Mononuclear cell (primary cell): ENCODE measurements around the gene EVA1A. TPM values are rescaled to one million over a fixed set of nuclear protein-coding genes. Genes with fewer than 3 reads are reported as not detected.

Source experiments
- H3K27me3 ChIP-seq: 2 replicates; pipeline ENCODE4 v1.6.0; 2011; ENCODE audit warnings: low read length, control low read depth; ENCODE audit not compliant: insufficient read depth
- H3K4me1 ChIP-seq: 2 replicates; pipeline ENCODE4 v1.5.1; 2011; ENCODE audit warnings: mild to moderate bottlenecking, low read length, control low read depth; ENCODE audit not compliant: insufficient read depth
- H3K4me3 ChIP-seq: 2 replicates; pipeline ENCODE4 v1.5.1; 2011; ENCODE audit warnings: mild to moderate bottlenecking, low read length, moderate library complexity
- H3K9me3 ChIP-seq: 2 replicates; pipeline ENCODE4 v1.5.1; 2011; ENCODE audit warnings: low read depth, mild to moderate bottlenecking, control low read depth, low read length
- total RNA-seq: library from RNA; depleted of rRNA; stranded (reverse); fragments of >200 nt; gene quantifications from one replicate; pipeline ENCODE4 v1.2.3, GENCODE V29; 2012

The EVA1A gene
- total RNA-seq, 1 donor: 0.84 TPM

- no peak overlapping the region for H3K4me3 ChIP-seq
- H3K9me3 ChIP-seq: no peaks in the 10 kb centered on the region
- no peaks in the 10 kb centered on the region for H3K4me1 ChIP-seq
- H3K27me3 ChIP-seq: no peaks in the 10 kb centered on the region
Observed at GRCh38 chr2:75597949-75598348, 37.2 kb upstream of the EVA1A start.

DNA sequence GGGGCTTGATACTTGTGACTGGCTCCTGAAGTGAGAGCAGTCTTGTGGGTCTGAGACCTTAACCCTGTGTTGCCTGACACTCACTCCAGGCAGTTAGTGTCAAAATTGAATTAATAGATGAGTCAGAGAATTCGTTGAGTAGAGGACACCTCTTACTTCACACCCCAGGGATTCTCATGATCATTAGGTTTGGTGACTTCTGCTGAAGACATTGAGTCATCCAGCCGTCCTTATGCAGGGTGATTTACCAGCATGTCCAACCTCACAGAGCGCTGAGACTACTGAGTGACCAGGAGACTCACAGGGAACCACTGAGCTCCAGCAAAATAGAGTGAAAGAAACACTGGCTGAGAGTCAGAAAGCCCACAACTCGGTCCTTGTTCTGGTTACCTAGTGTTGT is 36.0 kb upstream of the EVA1A start:
- Histone ChIP-seq H3K4me1 (no peaks in the 10 kb centered on the region), H3K27me3 (no peaks in the 10 kb centered on the region), H3K9me3 (no peaks in the 10 kb centered on the region), H3K4me3 (no peak overlapping the region)

DNA sequence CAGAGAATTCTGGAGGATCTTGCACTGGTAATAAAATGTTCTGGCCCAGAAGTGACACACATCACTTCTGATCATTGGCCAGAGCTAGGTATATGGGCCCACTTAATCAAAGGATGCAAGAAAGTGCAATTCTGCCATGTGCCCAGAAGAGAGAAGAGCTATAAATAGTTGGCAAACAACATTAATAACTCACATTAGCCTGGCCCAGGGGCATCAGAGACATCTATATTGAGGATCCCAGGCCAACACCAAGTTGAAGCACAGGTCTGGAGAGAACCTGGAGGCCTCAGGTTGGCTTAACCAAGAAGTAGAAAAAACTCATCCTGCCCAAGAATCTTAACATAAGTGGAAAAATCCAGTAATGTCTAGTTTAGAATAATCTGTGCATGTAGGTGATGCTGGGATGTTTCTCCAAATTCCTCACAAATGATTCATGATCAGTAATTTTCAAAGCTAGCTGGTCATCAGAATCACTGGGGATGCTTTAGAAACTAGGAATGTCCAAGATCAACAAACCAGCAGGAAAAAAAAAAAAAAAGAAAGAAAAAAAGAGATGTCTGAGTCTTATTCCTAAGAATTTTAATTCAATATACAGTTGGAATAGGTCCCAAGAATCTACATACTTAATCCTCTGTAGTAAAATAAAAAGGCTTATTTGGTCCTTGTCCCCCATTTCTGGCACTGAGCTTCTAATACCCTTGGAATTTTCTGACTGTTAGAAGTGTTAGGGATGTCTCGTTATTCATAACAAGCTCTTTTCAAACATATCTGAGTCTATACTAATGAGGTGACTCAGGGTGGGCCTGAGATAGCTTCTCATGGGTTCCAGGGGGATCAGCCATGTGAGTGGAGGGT is 35.0 kb upstream of the EVA1A start:
- Histone ChIP-seq H3K27me3 (no peaks in the 10 kb centered on the region), H3K4me1 (no peaks in the 10 kb centered on the region), H3K4me3 (no peak overlapping the region), H3K9me3 (no peaks in the 10 kb centered on the region)

DNA sequence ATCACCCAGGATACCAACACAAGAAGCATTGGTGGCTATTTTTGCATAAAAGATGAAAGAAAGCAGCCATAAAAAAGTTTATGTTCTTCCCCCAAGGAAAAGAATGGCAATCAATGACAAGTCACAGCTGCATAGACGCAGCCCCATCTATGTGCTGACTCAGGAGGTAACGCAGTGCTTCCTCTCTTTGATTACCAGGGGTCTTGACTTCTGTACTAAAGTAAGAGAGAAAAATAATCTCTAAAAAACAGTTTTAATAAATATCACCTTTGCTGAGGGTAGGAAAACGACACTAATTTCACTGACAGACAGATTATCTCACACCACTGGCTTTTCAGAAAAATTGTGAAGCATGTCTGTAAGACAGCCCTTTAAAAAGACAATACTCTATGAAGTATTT is 33.9 kb upstream of the EVA1A start:
- Histone ChIP-seq H3K9me3 (no peaks in the 10 kb centered on the region), H3K4me3 (no peak overlapping the region), H3K4me1 (no peaks in the 10 kb centered on the region), H3K27me3 (no peaks in the 10 kb centered on the region)

DNA sequence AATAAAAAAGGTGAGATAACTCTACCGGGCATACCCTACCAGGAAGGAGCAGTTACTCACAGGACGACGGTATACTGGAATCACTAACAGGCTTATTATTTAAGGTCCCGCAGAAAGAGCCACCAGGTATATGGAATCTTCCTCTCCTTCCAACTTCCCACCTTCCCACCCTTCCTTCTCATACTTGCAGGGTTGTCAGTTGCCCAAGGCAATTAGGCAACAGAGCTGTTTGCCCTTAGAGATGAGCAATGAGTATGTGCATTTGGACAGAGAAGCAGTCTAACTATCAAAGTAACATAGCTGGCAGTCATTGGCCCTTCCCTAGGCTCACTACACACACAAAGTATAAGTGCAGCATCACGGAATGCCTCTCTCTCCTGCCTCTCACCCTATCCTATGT is 32.1 kb upstream of the EVA1A start:
- H3K9me3 ChIP-seq: no peaks in the 10 kb centered on the region
- H3K27me3 ChIP-seq: no peaks in the 10 kb centered on the region
- H3K4me1 ChIP-seq: no peaks in the 10 kb centered on the region
- H3K4me3 ChIP-seq: no peak overlapping the region

- Histone ChIP-seq H3K4me1 (no peaks in the 10 kb centered on the region), H3K9me3 (no peaks in the 10 kb centered on the region), H3K4me3 (no peak overlapping the region), H3K27me3 (no peaks in the 10 kb centered on the region)
Observed at GRCh38 chr2:75592030-75592429, 31.3 kb upstream of the EVA1A start.

- Histone ChIP-seq H3K27me3 (no peaks in the 10 kb centered on the region), H3K4me3 (no peak overlapping the region), H3K9me3 (no peaks in the 10 kb centered on the region), H3K4me1 (no peaks in the 10 kb centered on the region)
Observed at GRCh38 chr2:75589391-75590105, 28.8 kb upstream of the EVA1A start.

DNA sequence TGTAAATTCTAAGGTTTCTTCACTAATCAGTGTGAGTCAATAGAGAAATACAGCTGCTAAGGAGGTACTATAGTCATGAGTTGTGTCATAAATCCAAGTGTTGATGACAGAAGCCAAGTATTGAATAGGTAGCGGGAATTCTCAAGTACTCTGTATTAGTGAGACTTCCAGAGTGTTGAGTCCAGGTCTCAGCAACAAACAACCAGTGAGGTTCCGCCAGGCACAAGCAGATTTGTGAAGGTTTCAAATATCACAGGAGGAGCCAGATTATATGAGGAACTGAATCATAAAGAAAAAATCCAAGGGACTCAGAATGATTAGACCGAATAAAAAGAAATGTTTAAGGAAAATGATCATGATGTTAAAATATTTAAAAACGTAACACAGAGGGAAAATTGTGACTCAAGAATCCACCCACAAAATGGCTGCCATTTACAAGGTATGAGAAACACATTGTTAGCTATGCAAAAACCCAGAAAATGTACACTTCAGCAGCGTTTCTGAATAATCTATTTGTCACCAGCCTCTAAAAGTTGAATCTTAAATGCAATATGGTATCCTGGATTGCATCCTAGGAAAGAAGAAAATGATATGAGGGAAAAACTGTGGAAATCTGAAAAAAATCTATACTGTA is 27.3 kb upstream of the EVA1A start:
- no peaks in the 10 kb centered on the region for H3K9me3 ChIP-seq
- no peaks in the 10 kb centered on the region for H3K4me1 ChIP-seq
- no peaks in the 10 kb centered on the region for H3K27me3 ChIP-seq
- no peak overlapping the region for H3K4me3 ChIP-seq

DNA sequence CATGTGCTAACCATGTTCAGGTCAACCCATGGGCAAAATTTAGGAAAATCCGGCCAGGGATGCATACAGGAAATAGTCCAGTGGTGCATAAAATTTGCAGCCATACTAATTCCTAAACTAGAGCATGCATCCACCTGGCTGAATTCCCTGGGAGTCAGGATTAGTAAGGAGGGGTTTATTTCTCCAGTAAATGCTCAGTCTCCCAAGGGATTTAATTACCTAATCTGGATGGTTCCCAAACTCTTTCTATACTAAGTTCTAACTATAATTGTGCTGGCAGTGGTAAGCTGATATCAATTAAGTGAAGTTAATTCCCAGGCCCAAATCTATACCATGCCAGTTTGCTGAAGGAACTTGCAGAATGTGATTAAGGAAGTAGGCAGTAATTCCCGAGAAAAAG is 26.2 kb upstream of the EVA1A start:
- no peak overlapping the region for H3K4me3 ChIP-seq
- no peaks in the 10 kb centered on the region for H3K27me3 ChIP-seq
- H3K9me3 ChIP-seq: no peaks in the 10 kb centered on the region
- H3K4me1 ChIP-seq: no peaks in the 10 kb centered on the region

GRCh38 chr2:75582840-75583239 is 22.1 kb upstream of the EVA1A start:
- Histone ChIP-seq H3K27me3 (no peaks in the 10 kb centered on the region), H3K4me3 (no peak overlapping the region), H3K9me3 (no peaks in the 10 kb centered on the region), H3K4me1 (no peaks in the 10 kb centered on the region)

DNA sequence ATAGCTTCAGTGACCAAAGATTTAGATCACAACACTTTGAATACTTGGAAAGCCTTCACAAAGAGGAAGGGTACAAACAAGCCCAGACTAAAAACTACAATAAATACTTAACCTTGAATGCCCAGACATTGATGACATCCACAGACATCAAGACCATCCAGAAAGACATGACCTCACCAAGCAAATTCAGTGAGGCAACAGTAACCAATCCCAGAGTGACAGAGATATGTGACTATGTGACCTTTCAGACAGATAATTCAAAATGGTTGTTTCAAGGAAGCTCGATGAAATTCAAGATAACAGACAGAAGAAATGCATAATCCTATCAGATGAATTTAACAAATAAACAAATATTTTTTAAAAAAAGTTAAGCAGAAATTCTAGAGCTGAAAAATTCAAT is 19.9 kb upstream of the EVA1A start:
- Histone ChIP-seq H3K4me1 (no peaks in the 10 kb centered on the region), H3K9me3 (no peaks in the 10 kb centered on the region), H3K4me3 (no peak overlapping the region), H3K27me3 (peaks cover 5% of the 10 kb centered on the region)

GRCh38 chr2:75580156-75580555 is 19.4 kb upstream of the EVA1A start:
- Histone ChIP-seq H3K27me3 (peaks cover 5% of the 10 kb centered on the region), H3K4me1 (no peaks in the 10 kb centered on the region), H3K9me3 (no peaks in the 10 kb centered on the region), H3K4me3 (no peak overlapping the region)

DNA sequence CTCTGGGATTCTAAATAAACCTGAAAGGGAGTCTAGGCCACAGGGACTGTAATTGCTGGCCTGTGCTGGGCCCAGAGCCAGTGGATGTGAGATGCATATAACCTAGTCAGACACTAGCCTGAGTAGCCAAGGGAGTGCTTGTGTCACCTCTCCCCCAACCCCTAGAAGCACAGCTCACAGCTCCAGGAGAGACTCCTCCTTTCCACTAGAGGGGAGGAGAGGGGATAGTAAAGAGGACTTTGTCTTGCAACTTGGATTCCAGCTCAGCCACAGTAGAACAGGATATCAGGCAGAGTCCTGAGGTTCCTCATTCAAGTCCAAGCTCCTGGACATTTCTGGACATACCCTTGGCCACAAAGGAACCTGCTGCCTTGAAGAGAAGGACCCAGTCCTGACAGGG is 18.4 kb upstream of the EVA1A start:
- H3K9me3 ChIP-seq: no peaks in the 10 kb centered on the region
- no peak overlapping the region for H3K4me3 ChIP-seq
- peaks cover 5% of the 10 kb centered on the region for H3K27me3 ChIP-seq
- no peaks in the 10 kb centered on the region for H3K4me1 ChIP-seq

GRCh38 chr2:75577280-75577679 is 16.5 kb upstream of the EVA1A start:
- no peaks in the 10 kb centered on the region for H3K4me1 ChIP-seq
- H3K4me3 ChIP-seq: no peak overlapping the region
- H3K27me3 ChIP-seq: peaks cover 5% of the 10 kb centered on the region
- no peaks in the 10 kb centered on the region for H3K9me3 ChIP-seq

GRCh38 chr2:75574106-75574505 is 13.4 kb upstream of the EVA1A start:
- no peak overlapping the region for H3K4me3 ChIP-seq
- H3K9me3 ChIP-seq: no peaks in the 10 kb centered on the region
- peaks cover 5% of the 10 kb centered on the region for H3K27me3 ChIP-seq
- no peaks in the 10 kb centered on the region for H3K4me1 ChIP-seq
